Measurements from ENCODE around the gene GPC5.
"Not testable (repeated sequence)": the region's sequence is repeated elsewhere in the genome, so short reads cannot be mapped to it uniquely, and the experiment has no call there.

GPC5 gene

DNA sequence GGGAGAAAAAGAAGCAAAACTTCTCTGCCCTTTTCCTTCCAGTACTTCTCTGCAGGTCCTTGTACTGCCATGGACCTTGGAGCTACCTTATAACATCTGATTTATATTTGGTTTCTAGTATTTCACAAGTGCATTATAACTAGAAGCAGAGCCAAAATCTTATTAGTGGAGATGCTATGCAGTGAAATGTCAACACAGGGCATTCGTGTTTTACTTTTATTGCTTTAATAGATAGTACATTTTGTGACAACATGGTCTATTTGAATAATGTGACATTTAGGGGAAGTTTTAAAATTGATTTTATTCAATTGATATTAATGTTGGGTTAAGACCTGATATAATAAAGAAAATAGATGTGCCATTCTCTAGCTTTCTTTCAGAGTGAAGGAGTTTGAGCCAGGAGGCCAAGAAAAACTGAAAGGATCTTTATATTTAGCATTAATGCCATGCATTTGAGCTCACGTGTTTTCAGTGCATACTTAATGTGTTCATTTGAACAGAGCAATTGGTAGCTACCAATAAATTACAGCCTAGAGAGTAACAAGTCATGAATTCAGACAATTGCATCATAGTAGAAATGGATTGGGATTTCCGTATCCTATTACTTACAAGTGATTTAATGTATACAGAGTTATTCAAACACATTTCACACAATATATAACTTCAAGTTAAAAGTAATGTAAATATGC, 863.8 kb downstream of the GPC5 start:
- DNase-seq (ENCODE audit: low read depth in 2 of 2) = no peak

DNA sequence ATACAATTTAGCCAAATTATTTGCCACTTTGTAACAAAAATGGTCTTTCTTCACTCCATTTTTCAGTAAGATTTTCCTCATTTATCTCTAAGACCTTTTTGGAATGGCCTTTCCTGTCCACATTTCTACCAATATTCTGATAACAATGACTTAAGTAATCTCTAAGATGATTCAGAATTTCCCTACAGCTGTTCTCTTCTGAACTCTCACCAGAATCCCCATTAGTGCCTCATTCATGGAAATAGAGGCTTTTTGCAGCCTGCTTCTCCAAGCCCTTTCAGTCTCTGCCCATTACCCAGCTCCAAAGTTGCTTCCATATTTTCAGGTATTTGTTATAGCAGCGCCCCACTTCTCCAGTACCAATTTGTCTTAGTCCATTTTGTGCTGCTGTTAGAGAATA, 867.0 kb downstream of the GPC5 start:
- no peak for DNase-seq (ENCODE audit: low read depth in 2 of 2)

DNA sequence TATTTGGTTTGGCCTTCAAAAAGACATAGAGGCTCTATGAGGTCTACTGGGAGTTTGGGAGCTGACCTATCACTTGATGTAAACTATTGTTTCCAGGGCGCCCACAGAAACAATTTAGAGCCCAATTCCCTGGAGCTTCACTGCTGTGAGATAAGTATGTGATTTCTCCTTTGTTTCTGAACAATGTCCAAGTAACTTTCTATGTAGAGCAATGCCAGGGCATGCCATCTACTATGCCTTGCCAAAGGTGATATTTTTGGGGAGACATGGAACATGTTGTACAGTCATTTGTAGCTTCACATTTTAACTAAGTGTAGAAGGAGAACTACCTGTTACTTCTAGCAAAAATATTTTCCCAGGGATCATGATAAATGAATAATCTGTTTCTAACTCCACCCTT, 872.6 kb downstream of the GPC5 start:
- no peak for DNase-seq (ENCODE audit: low read depth in 2 of 2)

DNA sequence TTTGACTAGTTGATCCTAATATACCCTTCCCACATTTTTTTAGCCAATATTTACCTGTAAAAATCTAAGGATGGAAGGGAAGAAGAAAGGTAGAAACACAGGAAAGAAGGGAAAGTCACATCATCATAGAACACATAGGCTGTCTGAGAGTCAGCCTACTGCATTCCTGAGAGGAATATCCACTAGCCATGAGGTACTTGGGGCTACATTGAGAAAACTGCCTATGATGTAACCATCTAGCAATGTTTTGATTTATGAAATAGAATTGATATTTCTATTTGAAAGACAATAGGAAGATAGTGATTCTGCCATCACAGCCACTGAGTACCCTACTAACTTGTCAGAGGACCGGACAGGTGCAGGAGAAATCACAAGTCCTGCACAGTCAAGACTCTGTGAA, 873.8 kb downstream of the GPC5 start:
- DNase-seq (ENCODE audit: low read depth in 2 of 2) = no peak

DNA sequence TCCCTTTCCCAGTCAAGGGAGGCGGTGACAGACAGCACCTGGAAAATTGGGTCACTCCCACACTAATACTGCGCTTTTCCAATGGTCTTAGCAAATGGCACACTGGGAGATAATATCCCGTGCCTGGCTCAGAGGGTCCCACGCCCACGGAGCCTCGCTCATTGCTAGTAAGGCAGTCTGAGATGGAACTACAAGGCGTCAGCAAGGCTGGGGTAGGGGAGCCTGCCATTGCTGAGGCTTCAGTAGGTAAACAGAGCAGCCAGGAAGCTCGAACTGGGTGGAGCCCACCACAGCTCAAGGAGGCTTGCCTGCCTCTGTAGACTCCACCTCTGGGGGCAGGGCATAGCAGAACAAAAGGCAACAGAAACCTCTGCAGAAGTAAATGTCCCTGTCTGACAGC, 882.6 kb downstream of the GPC5 start:
- not testable (repeated sequence) for DNase-seq (ENCODE audit: low read depth in 2 of 2)

DNA sequence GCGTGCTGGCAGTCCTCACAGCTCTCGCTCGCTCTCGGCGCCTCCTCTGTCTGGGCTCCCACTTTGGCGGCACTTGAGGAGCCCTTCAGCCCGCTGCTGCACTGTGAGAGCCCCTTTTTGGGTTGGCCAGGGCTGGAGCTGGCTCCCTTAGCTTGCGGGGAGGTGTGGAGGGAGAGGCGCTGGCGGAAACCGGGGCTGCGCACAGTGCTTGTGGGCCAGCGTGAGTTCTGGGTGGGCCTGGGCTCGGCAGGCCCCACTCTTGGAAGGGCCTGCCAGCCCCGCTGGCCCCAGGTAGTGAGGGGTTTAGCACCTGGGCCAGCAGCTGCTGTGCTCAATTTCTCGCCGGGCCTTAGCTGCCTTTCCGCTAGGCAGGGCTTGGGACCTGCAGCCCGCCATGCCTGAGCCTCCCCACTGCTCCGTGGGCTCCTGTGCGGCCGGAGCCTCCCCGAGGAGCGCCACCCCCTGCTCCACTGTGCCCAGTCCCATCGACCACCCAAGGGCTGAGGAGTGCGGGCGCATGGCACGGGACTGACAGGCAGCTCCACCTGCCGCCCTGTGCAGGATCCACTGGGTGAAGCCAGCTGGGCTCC, 892.4 kb downstream of the GPC5 start:
- not testable (repeated sequence) for DNase-seq (ENCODE audit: low read depth in 2 of 2)

DNA sequence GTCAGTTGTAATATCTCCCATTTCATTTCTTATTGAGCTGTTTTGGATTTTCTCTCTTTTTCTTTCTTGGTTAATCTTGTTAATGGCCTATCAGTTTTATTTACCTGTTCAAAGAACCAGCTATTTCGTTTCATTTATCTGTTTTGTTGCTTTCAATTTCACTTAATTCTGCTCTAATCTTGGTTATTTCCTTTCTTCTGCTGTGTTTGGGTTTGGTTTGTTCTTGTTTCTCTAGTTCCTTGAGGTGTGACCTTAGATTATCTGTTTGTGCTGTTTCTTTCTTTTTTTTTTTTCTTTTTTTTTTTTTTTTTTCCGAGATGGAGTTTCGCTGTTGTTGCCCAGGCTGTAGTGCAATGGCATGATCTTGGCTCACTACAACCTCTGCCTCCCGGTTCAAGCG, 896.1 kb downstream of the GPC5 start:
- DNase-seq (ENCODE audit: low read depth in 2 of 2) = not testable (repeated sequence)

DNA sequence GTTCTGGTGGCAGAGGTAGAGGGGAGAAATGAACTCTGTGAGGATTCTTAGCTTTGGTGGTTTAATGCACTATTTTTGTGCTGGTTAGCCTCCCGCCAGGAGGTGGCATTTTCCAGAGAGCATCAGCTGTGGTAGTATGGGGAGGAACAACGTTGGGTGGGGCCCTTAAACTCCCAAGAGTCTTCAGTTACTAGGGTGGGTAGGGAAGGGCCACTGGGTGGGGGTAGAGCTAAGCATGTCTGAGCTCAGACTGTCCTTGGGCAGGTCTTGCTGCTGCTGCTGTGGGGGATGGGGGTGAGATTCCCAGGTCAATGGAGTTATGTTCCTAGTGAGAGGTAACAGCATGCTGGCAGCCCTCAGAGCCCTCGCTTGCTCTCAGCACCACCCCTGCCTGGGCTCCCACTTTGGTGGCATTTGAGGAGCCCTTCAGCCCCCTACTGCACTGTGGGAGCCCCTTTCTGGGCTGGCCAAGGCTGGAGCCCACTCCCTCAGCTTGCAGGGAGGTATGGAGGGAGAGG, 897.8 kb downstream of the GPC5 start:
- DNase-seq (ENCODE audit: low read depth in 2 of 2) = not testable (repeated sequence)

DNA sequence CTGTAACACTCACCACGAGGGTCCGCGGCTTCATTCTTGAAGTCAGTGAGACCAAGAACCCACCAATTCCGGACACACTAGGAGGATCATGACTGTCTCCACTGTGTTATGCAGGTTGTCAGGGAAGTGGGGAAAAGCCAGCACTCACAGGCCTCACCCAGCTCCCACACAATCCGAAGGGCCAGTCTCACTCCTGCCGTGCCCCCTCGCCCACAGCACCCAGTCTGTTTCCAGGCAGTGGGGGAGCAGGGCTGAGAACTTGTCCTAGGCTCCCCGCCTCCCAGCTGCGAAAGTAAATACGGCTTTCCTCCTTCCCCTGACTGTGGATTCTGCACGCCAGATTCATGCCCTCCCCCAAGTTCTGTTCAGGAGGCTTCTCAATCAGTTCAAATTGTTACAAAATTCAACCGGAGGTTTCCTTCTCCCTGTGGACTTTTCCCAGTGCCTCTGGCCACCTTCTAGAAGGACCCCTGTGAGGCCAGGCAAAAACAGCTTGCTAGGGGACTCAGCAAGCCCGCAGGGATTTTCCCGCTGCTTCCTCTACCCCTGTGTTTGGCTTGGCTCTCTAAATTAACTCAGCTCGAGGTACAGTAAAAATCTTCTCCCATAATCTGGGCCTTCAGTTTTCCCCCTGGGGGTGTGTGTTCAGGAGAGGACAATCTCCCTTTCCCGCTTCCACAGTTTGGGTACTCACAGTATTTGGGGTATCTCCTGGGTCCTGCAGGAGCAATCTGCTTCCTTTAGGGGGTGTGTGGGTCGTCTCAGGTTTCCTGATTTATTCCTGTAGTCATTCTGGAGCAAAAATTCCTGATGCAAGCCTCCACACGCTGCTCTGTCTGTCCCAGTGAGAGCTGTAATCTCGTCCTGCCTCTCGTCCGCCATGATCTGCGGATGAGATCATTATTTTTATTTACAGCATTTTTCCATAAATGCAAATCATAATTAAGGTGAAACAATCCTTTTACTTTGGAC, 899.8 kb downstream of the GPC5 start:
- DNase-seq (ENCODE audit: low read depth in 2 of 2) = no peak

DNA sequence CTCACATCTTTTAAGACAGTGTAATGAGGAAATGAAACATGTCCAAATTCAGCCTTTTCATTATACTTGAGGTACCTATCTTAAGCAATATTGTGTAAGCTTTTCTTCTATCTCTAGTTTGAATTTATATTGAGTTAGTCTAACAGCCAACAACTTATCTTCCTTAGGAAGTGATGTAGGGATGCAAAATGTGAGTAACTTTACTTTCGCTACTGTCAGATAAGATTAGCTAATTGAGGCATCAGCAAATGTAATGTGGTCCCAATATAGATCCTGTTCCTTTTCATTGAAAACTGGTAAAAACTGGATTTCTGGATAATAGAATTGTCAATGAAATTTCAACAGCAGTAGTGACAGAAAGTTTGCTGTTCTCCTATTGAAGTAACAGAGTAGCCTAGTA, 902.2 kb downstream of the GPC5 start:
- DNase-seq (ENCODE audit: low read depth in 2 of 2) = no peak

DNA sequence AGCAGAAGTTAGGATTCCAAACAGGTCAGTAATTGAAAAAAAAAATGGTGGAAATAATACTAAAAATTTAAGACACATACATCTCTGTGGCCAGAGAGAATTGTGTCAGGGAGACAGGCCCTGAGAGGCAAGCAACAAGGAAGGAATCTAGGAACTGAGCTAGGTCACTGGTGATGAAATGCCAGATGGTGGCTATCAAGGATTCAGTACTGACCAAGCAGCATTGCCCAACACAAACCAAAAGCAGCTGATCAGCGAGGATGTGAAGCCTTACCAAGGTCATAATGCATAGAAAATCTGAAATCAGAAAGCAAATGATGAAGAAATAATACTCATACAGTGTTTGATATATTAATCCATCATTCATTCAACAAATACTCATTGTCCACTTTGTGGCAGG, 905.0 kb downstream of the GPC5 start:
- DNase-seq (ENCODE audit: low read depth in 2 of 2) = no peak

DNA sequence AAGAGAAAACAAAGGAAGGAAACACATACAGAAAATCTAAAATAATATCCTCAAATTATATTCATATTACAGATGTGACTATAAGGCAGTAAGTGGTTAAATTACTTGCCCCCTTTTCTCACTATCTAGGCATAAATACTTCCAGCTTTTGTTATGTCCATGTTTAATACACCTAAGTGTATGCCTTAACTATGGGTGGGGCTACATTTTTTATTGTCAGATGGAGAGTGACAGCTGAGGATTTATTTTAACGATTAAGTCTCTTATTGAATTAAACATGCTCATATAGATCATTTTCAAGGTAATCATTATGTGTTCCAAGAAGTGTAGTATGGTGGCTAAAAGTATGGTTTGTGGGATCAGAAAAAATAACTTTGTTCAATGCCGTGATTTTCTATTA, 909.3 kb downstream of the GPC5 start:
- DNase-seq (ENCODE audit: low read depth in 2 of 2) = no peak

DNA sequence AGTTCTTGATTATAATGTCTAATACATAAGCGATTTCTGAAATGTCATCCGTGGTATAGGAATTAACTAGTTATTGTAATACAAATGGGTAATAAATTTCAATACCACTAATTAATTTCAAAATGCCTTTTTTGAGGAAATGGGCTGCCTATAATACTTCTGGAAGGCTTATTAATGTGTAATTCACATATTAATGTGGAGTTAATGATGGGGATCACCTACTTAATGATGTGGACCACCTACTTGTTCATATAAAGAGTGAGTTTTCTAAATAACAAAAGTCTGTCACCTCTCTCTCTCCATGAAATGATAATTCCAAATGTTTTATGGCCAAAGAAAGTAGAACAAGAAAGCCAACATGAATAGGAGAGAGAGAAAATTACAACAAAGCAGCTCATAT, 914.4 kb downstream of the GPC5 start:
- no peak for DNase-seq (ENCODE audit: low read depth in 2 of 2)

DNA sequence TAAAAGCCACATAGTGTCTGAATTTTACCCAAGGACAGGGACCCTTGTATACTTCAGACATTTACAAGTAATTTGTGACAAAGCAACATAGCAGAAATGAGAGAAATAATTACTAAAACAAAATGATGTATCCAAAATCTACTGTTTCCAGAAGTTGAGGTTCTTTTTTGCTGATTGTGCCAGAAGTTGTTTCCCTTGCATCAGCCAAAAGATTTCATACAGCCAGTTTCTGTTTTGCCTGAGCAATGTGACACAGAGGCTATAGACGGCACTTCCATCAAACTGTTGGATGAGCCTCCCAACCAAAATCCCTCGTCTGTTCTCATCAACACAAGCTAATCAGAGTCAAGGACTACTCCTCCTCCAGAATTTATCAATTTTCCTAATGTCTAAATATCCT, 915.0 kb downstream of the GPC5 start:
- no peak for DNase-seq (ENCODE audit: low read depth in 2 of 2)

DNA sequence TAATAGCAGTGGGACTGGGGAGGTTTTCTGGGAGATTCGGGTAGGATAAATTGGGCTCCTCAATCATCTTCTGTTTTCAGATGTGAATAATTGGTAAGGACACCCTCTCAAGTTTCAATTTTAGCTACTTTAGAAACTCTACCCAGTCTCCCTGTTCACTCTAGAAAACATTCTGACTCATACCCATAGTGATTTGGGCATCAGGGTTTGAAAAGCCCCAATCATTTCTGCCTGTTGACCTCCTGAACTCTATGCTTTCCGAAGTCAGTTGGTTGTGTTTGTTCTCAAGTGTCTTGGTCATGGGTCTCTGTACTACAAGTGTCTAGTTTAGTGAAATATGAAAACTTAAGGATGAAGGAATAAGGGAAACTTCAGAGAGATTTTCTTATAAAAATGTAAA, 916.8 kb downstream of the GPC5 start:
- no peak for DNase-seq (ENCODE audit: low read depth in 2 of 2)

DNA sequence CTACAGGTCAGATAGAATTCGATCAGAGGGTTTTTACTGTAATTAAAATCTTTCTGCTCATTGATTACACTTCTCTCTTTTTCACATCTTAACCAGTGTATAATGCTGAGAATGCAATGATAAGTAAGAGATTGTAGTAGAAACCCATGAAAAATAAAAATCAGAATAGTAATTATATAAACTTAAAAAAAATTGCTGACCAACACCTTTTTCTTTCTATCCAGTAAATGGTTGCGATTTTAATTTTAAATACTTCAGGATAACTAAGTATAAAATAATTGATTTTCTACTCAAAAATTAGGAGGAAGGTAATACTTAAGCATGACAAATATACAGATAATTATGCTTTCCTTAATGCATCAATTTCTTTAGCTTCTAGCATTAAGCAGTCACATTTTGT, 917.6 kb downstream of the GPC5 start:
- no peak for DNase-seq (ENCODE audit: low read depth in 2 of 2)

DNA sequence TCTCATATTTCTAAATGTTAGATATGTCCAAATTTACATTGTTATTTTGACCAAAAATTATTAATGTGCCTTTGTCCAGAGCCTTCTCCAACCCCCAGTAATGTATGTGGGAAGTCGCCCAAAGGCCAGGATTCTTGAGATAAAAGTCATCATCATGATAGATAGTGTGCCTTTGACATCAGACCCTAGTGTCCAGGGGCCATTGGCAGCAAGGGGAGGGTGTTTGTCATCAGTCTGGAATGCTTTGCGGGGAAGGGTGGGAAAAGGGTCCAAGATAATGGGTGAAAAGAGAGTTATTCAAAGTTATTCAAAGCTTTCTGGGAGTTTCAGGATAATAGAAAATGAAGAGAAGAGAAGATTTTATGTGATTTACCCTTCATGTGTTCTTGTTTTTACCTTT, 918.6 kb downstream of the GPC5 start:
- DNase-seq (ENCODE audit: low read depth in 2 of 2) = no peak

DNA sequence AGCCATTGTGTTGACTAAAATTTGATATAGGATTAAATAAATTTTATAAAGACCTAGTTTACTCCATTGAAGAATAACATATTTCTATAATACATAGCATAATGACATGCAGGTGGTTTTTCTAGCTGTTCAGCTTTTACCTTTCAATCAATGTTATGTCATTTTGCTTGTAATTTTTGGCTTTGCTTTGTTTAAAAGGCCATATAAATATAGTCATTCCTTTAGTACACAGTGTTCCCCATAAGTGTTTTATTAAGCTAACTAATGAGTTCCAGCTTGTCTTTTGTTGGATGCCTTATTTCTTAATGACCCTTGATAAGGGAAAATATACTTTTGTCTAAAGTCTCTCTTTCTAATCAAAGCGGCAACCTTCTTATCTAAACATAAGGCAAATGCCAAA, 921.9 kb downstream of the GPC5 start:
- DNase-seq (ENCODE audit: low read depth in 2 of 2) = no peak

DNA sequence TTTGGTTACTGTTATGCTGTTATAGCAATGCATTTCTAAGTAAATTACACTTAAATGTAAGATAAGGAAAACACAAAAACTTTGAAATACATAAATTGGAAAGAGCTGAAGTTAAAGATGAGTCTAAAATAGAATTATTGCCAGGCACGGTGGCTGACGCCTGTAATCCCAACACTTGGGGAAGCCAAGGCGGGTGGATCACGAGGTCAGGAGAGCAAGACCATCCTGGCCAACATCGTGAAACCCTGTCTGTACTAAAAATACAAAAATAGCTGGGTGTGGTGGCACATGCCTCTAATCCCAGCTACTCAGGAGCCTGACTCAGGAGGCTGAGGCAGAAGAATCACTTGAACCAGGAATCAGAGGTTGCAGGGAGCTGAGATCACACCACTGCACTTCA, 922.8 kb downstream of the GPC5 start:
- DNase-seq (ENCODE audit: low read depth in 2 of 2) = no peak

DNA sequence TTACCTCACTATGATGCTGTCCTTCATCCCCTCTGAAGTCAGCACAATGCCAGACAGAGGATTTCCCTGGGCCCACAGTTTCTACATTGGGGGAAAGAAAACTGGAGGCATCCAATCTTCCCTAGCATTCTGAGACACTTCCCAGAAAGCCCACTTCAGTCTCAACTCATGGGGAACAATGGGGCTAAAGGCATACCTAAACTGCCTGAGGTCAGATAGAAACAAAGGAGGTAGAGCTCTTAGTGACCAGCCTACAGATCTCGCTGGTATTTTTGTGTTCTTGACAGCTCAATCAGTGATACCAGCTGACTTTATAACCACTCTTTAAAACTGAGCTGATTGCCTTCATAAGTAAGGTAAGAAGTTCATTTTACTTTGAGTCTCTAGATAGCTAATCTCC, 947.2 kb downstream of the GPC5 start:
- DNase-seq (ENCODE audit: low read depth in 2 of 2) = no peak

DNA sequence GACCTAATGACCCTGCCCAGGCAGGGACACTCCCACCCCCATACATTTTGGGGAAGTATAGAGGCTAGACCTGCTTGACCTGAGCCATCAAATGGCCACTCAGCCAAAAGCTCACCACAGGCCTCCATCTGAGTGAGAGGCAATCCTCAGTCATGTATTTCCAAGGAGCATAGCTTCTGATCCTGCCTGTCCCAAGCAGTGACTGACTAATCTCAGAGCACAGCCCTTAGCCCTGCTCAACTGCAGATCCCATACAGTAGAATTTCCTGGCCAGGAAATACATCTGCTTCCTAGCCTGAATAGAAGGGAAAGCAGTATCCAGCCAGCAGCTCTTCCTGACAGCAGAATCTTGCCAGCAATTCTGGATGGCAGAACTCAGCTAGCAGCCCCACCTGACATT, 947.6 kb downstream of the GPC5 start:
- no peak for DNase-seq (ENCODE audit: low read depth in 2 of 2)

DNA sequence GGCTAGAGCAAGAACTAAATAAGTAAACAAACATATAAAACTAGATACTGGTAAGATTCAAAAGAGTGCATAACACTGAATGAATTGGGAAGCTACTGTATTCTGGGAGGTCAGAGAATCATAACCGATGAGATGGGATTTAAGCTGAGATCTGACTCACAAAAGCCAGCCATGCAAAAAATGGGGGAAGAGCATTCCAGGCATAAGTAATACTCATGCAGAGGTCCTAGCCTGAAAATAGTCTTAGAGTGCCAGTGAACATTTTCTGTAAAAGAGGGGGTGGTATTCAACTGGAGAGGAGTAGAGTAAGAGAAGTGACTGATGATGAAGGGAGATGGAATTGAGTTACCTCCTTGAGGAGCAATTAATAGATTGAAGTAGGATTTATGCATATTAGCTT, 956.2 kb downstream of the GPC5 start:
- DNase-seq (ENCODE audit: low read depth in 2 of 2) = no peak

DNA sequence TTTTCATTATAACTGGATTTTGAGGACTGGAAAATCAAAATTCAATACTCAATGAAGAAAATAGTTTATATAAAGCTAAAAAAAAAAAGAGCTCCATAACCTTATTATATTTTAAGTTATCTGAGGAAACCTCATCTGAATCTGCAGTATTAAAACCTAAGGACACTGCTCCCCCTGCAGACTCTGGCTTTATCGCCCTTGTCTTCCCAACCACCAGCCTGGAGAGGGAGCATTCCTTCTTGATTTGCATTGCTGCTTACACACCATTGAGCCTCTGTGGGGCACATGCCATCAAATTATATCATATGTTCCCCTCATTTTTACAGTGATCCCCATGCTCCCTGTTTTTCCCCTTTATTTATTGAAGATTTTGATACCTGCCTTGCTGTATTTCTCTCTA, 956.8 kb downstream of the GPC5 start:
- DNase-seq (ENCODE audit: low read depth in 2 of 2) = no peak
